ENCODE results near the gene TMEM132E. TPM values are rescaled to one million over a fixed set of nuclear protein-coding genes. Genes with fewer than 3 reads are reported as not detected.

The TMEM132E gene
- total RNA-seq, 4 donors from 2014 or later: 0.11 to 0.13 TPM; not detected in 2

- Histone ChIP-seq H3K27me3 (no peaks in the 10 kb centered on the region), H3K4me3 (replicated peaks in 1 of 3) (no peak overlapping the region), H3K36me3 (no peaks in the 10 kb centered on the region), H3K27ac (no peak overlapping the region), H3K9me3 (no peaks in the 10 kb centered on the region), H3K4me1 (no peaks in the 10 kb centered on the region)
- intact Hi-C loops (cut with DNase I): no loop called here
- TF ChIP-seq POLR2A (IDR thresholded peaks at IDR 0.05) (no peak), CTCF (IDR thresholded peaks at IDR 0.05) (no peak)
- no peak for DNase-seq
- 46 to 60% methylated on average over 5 of the region's 5 CpGs for WGBS, 2 donors
Measured at GRCh38 chr17:34609210-34609609, 29.8 kb downstream of the TMEM132E start.

- TF ChIP-seq CTCF (IDR thresholded peaks at IDR 0.05) (no peak), POLR2A (IDR thresholded peaks at IDR 0.05) (no peak)
- no peaks in the 10 kb centered on the region for H3K4me1 ChIP-seq
- no peak overlapping the region for H3K4me3 ChIP-seq (replicated peaks in 1 of 3)
- H3K36me3 ChIP-seq: no peaks in the 10 kb centered on the region
- WGBS, 2 donors: 65% methylated on average over 5 of the region's 5 CpGs
- DNase-seq: no peak
- no peaks in the 10 kb centered on the region for H3K9me3 ChIP-seq
- no peaks in the 10 kb centered on the region for H3K27me3 ChIP-seq
- intact Hi-C loops (cut with DNase I): no loop called here
- no peak overlapping the region for H3K27ac ChIP-seq
Measured at GRCh38 chr17:34610039-34610438, 30.7 kb downstream of the TMEM132E start.

GRCh38 chr17:34610506-34610905 is 31.1 kb downstream of the TMEM132E start:
- H3K36me3 ChIP-seq: no peaks in the 10 kb centered on the region
- intact Hi-C loops (cut with DNase I): no loop called here
- H3K27me3 ChIP-seq: no peaks in the 10 kb centered on the region
- H3K4me1 ChIP-seq: no peaks in the 10 kb centered on the region
- no peak overlapping the region for H3K27ac ChIP-seq
- no peaks in the 10 kb centered on the region for H3K9me3 ChIP-seq
- no peak for TF ChIP-seq POLR2A (IDR thresholded peaks at IDR 0.05)
- TF ChIP-seq CTCF (IDR thresholded peaks at IDR 0.05): no peak
- no peak overlapping the region for H3K4me3 ChIP-seq (replicated peaks in 1 of 3)
- WGBS, 2 donors: 80 to 81% methylated on average over 6 of the region's 6 CpGs
- DNase-seq: no peak

GRCh38 chr17:34613064-34614019 is 34.0 kb downstream of the TMEM132E start:
- TF ChIP-seq POLR2A (IDR thresholded peaks at IDR 0.05): no peak
- no peak for TF ChIP-seq CTCF (IDR thresholded peaks at IDR 0.05)
- peak; percentile 55 to 66 for DNase-seq
- Histone ChIP-seq H3K36me3 (no peaks in the 10 kb centered on the region), H3K4me3 (replicated peaks in 1 of 3) (no peak overlapping the region), H3K9me3 (no peaks in the 10 kb centered on the region), H3K27ac (no peak overlapping the region), H3K27me3 (no peaks in the 10 kb centered on the region), H3K4me1 (no peaks in the 10 kb centered on the region)
- 38 to 46% methylated on average over 19 of the region's 19 CpGs for WGBS, 2 donors
- intact Hi-C loops (cut with DNase I): no loop called here

- no peak for DNase-seq
- 70 to 71% methylated on average over 1 of the region's 1 CpG for WGBS, 2 donors
- TF ChIP-seq POLR2A (IDR thresholded peaks at IDR 0.05): no peak
- TF ChIP-seq CTCF (IDR thresholded peaks at IDR 0.05): no peak
- Histone ChIP-seq H3K27ac (no peak overlapping the region), H3K36me3 (no peaks in the 10 kb centered on the region), H3K27me3 (no peaks in the 10 kb centered on the region), H3K4me3 (replicated peaks in 1 of 3) (no peak overlapping the region), H3K4me1 (no peaks in the 10 kb centered on the region), H3K9me3 (no peaks in the 10 kb centered on the region)
- intact Hi-C loops (cut with DNase I): no loop called here
Measured at GRCh38 chr17:34614698-34615097, 35.3 kb downstream of the TMEM132E start.
